Measurements from ENCODE around the gene CDH6.

CDH6 gene

DNA sequence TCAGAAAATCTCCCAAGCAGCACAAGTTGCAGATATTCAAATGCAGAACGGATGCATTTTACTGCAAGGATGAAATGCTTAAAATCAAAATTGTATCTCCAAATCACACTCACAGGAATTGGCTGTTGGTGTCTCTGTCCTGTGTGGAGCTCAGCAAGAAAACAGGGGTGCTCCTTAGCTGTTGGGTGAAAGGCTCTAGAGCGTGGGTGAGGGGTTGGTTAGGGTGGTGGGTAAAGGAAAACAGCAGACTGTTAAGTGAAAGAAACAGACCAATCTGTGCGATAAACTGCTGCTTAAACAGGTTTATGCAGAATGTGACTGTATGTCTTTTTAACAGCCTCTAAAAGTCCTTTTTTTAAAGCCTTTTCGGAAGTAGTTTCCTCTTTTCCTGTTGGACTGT lies 19.8 kb downstream of the CDH6 start:
- CTCF ChIA-PET = interaction anchor here (1.0 kb wide), 1 partner anchor 17 kb away, joined by 3 read pairs; no protein-coding TSS in a partner anchor
- WGBS (ENCODE audit: insufficient coverage) = 65% methylated on average over 2 of the region's 4 CpGs

DNA sequence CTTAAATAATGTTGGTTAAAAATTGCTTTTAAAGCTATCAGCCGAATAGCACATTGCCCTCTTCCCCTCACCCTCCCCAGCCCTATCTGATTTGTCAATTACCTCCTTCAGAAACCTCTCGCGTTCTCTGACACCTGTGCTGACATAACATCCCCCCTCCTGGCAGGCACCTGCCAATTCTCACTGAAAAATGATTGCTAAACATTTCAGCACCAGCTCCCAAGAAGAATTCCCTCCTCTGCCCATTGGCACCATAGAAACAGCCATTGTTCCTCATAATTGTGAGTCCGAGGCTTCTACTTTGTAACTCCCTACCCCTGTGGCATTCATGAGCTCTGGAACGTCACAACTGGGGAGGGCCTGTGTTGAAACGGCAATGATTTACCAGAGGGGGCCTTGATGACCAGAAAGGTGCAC lies 20.2 kb downstream of the CDH6 start:
- Histone ChIP-seq H3K27ac (ENCODE audit: insufficient read depth in 1 of 2, low read depth in 1 of 2, low read length in 2 of 2, poor library complexity in 1 of 2, severe bottlenecking in 2 of 2) (no peak overlapping the region), H3K9me3 (ENCODE audit: control extremely low read depth in 1 of 5, control insufficient read depth in 4 of 5, insufficient read depth in 2 of 5, low read depth in 1 of 5, low read length in 4 of 5) (no peaks in the 10 kb centered on the region), H3K4me1 (ENCODE audit: control extremely low read depth in 1 of 4, control insufficient read depth in 4 of 4, insufficient read depth in 4 of 4, low read length in 3 of 4) (no peaks in the 10 kb centered on the region), H3K4me3 (ENCODE audit: control insufficient read depth in 1 of 7, extremely low read depth in 1 of 7, insufficient read depth in 4 of 7, low read depth in 2 of 7, low read length in 6 of 7) (no peak overlapping the region), H3K36me3 (ENCODE audit: control insufficient read depth in 4 of 4, insufficient read depth in 4 of 4, low read length in 3 of 4) (no peaks in the 10 kb centered on the region), H3K27me3 (replicated peaks in 2 of 5; ENCODE audit: control insufficient read depth in 4 of 5, insufficient read depth in 5 of 5, low read length in 4 of 5) (peaks cover 0 to 7% (median 0%) of the 10 kb centered on the region in 5 experiments)
- ChIA-PET POLR2A (no interaction called here), CTCF (interaction anchor here (1.0 kb wide), 1 partner anchor 17 kb away, joined by 3 read pairs; no protein-coding TSS in a partner anchor)
- peak in 1 of 3 donors; percentile 1 for DNase-seq
- WGBS (ENCODE audit: insufficient coverage) = 65% methylated on average over 6 of the region's 6 CpGs

More for the DNA sequence above, 19.8 kb downstream of the CDH6 start:
- H3K27ac ChIP-seq (ENCODE audit: insufficient read depth in 1 of 2, low read depth in 1 of 2, low read length in 2 of 2, poor library complexity in 1 of 2, severe bottlenecking in 2 of 2) = no peak overlapping the region
- no peaks in the 10 kb centered on the region for H3K4me1 ChIP-seq (ENCODE audit: control extremely low read depth in 1 of 4, control insufficient read depth in 4 of 4, insufficient read depth in 4 of 4, low read length in 3 of 4)
- no peaks in the 10 kb centered on the region for H3K36me3 ChIP-seq (ENCODE audit: control insufficient read depth in 4 of 4, insufficient read depth in 4 of 4, low read length in 3 of 4)
- peaks cover 0 to 7% (median 0%) of the 10 kb centered on the region in 5 experiments for H3K27me3 ChIP-seq (replicated peaks in 2 of 5; ENCODE audit: control insufficient read depth in 4 of 5, insufficient read depth in 5 of 5, low read length in 4 of 5)
- H3K9me3 ChIP-seq (ENCODE audit: control extremely low read depth in 1 of 5, control insufficient read depth in 4 of 5, insufficient read depth in 2 of 5, low read depth in 1 of 5, low read length in 4 of 5) = no peaks in the 10 kb centered on the region
- no peak for DNase-seq
- H3K4me3 ChIP-seq (ENCODE audit: control insufficient read depth in 1 of 7, extremely low read depth in 1 of 7, insufficient read depth in 4 of 7, low read depth in 2 of 7, low read length in 6 of 7) = no peak overlapping the region
- POLR2A ChIA-PET = no interaction called here

DNA sequence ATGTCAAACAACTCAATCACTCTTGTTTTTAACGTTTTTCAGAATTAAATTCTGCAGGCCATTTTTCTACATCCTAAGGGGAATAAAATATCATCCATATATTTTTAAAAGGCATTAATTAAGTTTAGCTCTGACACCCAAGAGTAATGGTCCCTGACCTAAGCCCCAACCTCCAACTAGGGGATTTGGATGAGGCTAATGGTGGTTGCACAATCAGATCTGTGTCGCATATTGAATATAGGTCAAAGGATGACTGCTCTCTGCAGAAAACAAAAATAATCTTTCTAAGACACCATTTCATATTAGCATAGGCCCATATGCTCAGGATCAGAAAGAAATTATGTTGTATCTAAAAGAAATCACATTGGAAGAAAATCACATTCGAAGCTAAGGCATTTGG lies 20.7 kb downstream of the CDH6 start:
- Histone ChIP-seq H3K36me3 (ENCODE audit: control insufficient read depth in 4 of 4, insufficient read depth in 4 of 4, low read length in 3 of 4) (no peaks in the 10 kb centered on the region), H3K27ac (ENCODE audit: insufficient read depth in 1 of 2, low read depth in 1 of 2, low read length in 2 of 2, poor library complexity in 1 of 2, severe bottlenecking in 2 of 2) (no peak overlapping the region), H3K4me1 (ENCODE audit: control extremely low read depth in 1 of 4, control insufficient read depth in 4 of 4, insufficient read depth in 4 of 4, low read length in 3 of 4) (no peaks in the 10 kb centered on the region), H3K27me3 (replicated peaks in 2 of 5; ENCODE audit: control insufficient read depth in 4 of 5, insufficient read depth in 5 of 5, low read length in 4 of 5) (peaks cover 0 to 6% (median 0%) of the 10 kb centered on the region in 5 experiments), H3K4me3 (ENCODE audit: control insufficient read depth in 1 of 7, extremely low read depth in 1 of 7, insufficient read depth in 4 of 7, low read depth in 2 of 7, low read length in 6 of 7) (no peak overlapping the region), H3K9me3 (ENCODE audit: control extremely low read depth in 1 of 5, control insufficient read depth in 4 of 5, insufficient read depth in 2 of 5, low read depth in 1 of 5, low read length in 4 of 5) (no peaks in the 10 kb centered on the region)
- DNase-seq = no peak
- 100% methylated on average over 1 of the region's 3 CpGs for WGBS (ENCODE audit: insufficient coverage)
- POLR2A ChIA-PET = no interaction called here
- CTCF ChIA-PET = interaction anchor here (1.0 kb wide), 1 partner anchor 18 kb away, joined by 3 read pairs; no protein-coding TSS in a partner anchor

DNA sequence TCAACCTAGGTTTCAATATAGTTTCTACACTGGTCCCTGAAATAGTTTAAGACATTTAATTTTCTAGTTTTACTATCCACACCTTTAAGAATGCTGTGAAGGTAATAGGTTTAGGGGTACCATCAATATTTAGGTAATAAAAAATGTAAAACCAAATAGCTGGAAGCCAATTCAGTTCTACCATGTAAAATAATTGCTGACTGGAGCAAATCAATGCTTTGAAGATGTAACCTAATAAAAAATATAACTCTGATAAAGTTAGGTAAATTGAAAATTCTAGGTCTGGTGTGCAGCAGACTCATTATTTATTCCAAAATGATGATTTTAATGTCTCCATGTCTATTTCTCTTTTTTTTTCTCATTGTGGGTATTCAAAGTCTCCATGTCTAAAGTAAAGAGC lies 21.8 kb downstream of the CDH6 start:
- ChIA-PET POLR2A (no interaction called here), CTCF (interaction anchor here (1.0 kb wide), 1 partner anchor 16 kb away, joined by 3 read pairs; no protein-coding TSS in a partner anchor)
- peaks cover 0 to 6% (median 0%) of the 10 kb centered on the region in 5 experiments for H3K27me3 ChIP-seq (replicated peaks in 2 of 5; ENCODE audit: control insufficient read depth in 4 of 5, insufficient read depth in 5 of 5, low read length in 4 of 5)
- no peaks in the 10 kb centered on the region for H3K9me3 ChIP-seq (ENCODE audit: control extremely low read depth in 1 of 5, control insufficient read depth in 4 of 5, insufficient read depth in 2 of 5, low read depth in 1 of 5, low read length in 4 of 5)
- no peak overlapping the region for H3K27ac ChIP-seq (ENCODE audit: insufficient read depth in 1 of 2, low read depth in 1 of 2, low read length in 2 of 2, poor library complexity in 1 of 2, severe bottlenecking in 2 of 2)
- no peaks in the 10 kb centered on the region for H3K36me3 ChIP-seq (ENCODE audit: control insufficient read depth in 4 of 4, insufficient read depth in 4 of 4, low read length in 3 of 4)
- DNase-seq = no peak
- no peak overlapping the region for H3K4me3 ChIP-seq (ENCODE audit: control insufficient read depth in 1 of 7, extremely low read depth in 1 of 7, insufficient read depth in 4 of 7, low read depth in 2 of 7, low read length in 6 of 7)
- H3K4me1 ChIP-seq (ENCODE audit: control extremely low read depth in 1 of 4, control insufficient read depth in 4 of 4, insufficient read depth in 4 of 4, low read length in 3 of 4) = no peaks in the 10 kb centered on the region

DNA sequence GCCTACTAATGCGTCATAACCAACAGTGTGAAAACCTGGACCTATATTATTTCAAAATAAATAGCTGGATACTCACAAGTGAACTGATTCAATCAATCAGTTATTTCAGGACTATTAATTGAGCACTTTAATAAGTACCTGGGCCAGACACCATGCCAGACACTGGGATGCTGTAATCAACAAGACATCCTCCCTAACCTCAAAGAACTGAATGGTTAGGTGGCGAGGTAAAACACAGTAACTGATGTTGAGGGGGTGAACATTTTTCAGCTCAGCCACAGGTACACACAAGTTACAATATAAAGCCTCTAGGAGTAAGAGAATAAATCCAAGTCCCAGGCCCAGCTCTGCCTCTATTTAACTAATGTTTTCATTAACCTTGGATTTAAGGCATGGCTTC lies 24.0 kb downstream of the CDH6 start:
- no peak overlapping the region for H3K4me3 ChIP-seq (ENCODE audit: control insufficient read depth in 1 of 7, extremely low read depth in 1 of 7, insufficient read depth in 4 of 7, low read depth in 2 of 7, low read length in 6 of 7)
- ChIA-PET CTCF (interaction anchor here (1.2 to 1.6 kb wide), 2 partner anchors 15 to 111 kb away, joined by 4 to 6 read pairs; no protein-coding TSS in a partner anchor), POLR2A (no interaction called here)
- WGBS (ENCODE audit: insufficient coverage) = 80% methylated on average over 1 of the region's 2 CpGs
- DNase-seq = no peak
- H3K36me3 ChIP-seq (ENCODE audit: control insufficient read depth in 4 of 4, insufficient read depth in 4 of 4, low read length in 3 of 4) = no peaks in the 10 kb centered on the region
- H3K4me1 ChIP-seq (ENCODE audit: control extremely low read depth in 1 of 4, control insufficient read depth in 4 of 4, insufficient read depth in 4 of 4, low read length in 3 of 4) = no peaks in the 10 kb centered on the region
- peaks cover 0 to 3% (median 0%) of the 10 kb centered on the region in 5 experiments for H3K27me3 ChIP-seq (replicated peaks in 2 of 5; ENCODE audit: control insufficient read depth in 4 of 5, insufficient read depth in 5 of 5, low read length in 4 of 5)
- H3K9me3 ChIP-seq (ENCODE audit: control extremely low read depth in 1 of 5, control insufficient read depth in 4 of 5, insufficient read depth in 2 of 5, low read depth in 1 of 5, low read length in 4 of 5) = no peaks in the 10 kb centered on the region
- H3K27ac ChIP-seq (ENCODE audit: insufficient read depth in 1 of 2, low read depth in 1 of 2, low read length in 2 of 2, poor library complexity in 1 of 2, severe bottlenecking in 2 of 2) = no peak overlapping the region

DNA sequence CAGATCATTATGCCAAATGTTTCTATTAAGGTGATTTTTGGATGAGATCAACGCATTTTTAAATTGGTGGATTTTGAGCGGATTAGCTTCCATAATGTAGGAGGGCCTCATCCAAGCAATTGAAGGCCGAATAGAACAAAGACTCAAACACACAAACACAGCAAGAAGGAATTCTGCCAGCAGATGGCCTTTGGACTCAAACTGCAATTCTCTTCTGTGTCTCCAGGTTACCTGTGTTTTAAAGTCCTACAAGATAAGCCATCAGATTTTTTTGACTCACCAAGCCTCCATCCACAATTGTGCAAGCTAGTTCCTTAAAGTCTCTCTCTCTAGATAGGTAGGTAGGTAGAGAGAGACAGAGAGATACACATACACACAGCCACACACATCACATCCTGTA lies 25.5 kb downstream of the CDH6 start:
- no peak for DNase-seq
- Histone ChIP-seq H3K36me3 (ENCODE audit: control insufficient read depth in 4 of 4, insufficient read depth in 4 of 4, low read length in 3 of 4) (no peaks in the 10 kb centered on the region), H3K27ac (ENCODE audit: insufficient read depth in 1 of 2, low read depth in 1 of 2, low read length in 2 of 2, poor library complexity in 1 of 2, severe bottlenecking in 2 of 2) (no peak overlapping the region), H3K4me1 (ENCODE audit: control extremely low read depth in 1 of 4, control insufficient read depth in 4 of 4, insufficient read depth in 4 of 4, low read length in 3 of 4) (no peaks in the 10 kb centered on the region), H3K9me3 (ENCODE audit: control extremely low read depth in 1 of 5, control insufficient read depth in 4 of 5, insufficient read depth in 2 of 5, low read depth in 1 of 5, low read length in 4 of 5) (no peaks in the 10 kb centered on the region), H3K4me3 (ENCODE audit: control insufficient read depth in 1 of 7, extremely low read depth in 1 of 7, insufficient read depth in 4 of 7, low read depth in 2 of 7, low read length in 6 of 7) (no peak overlapping the region), H3K27me3 (replicated peaks in 2 of 5; ENCODE audit: control insufficient read depth in 4 of 5, insufficient read depth in 5 of 5, low read length in 4 of 5) (peaks cover 0 to 3% (median 0%) of the 10 kb centered on the region in 5 experiments)
- WGBS (ENCODE audit: insufficient coverage) = 94% methylated on average over 3 of the region's 3 CpGs
- CTCF ChIA-PET = interaction anchor here (1.0 to 1.6 kb wide), 3 partner anchors 19 to 110 kb away, joined by 3 to 4 read pairs (median 3); no protein-coding TSS in a partner anchor
- POLR2A ChIA-PET = no interaction called here

DNA sequence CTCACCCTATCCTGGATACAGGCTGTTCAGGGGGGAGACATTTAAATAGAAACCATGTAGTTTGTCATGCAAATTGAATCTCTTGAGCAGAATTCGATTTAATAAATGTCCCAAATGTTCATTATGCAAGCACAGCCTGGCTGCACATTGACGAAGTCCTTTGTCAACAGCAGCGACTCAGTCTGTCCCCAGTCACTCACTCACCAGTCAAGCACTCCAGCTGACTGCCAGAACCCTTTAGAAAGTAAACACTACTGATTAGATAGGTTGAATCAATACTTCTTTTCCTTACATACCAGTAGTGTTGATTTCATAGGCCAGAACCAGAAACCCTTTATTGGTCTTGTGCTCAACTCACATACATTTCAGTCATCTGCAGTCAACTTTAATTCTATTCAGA lies 27.5 kb downstream of the CDH6 start:
- POLR2A ChIA-PET = no interaction called here
- DNase-seq = no peak
- Histone ChIP-seq H3K4me1 (ENCODE audit: control extremely low read depth in 1 of 4, control insufficient read depth in 4 of 4, insufficient read depth in 4 of 4, low read length in 3 of 4) (no peaks in the 10 kb centered on the region), H3K36me3 (ENCODE audit: control insufficient read depth in 4 of 4, insufficient read depth in 4 of 4, low read length in 3 of 4) (no peaks in the 10 kb centered on the region), H3K4me3 (ENCODE audit: control insufficient read depth in 1 of 7, extremely low read depth in 1 of 7, insufficient read depth in 4 of 7, low read depth in 2 of 7, low read length in 6 of 7) (no peak overlapping the region), H3K27ac (ENCODE audit: insufficient read depth in 1 of 2, low read depth in 1 of 2, low read length in 2 of 2, poor library complexity in 1 of 2, severe bottlenecking in 2 of 2) (no peak overlapping the region), H3K27me3 (replicated peaks in 2 of 5; ENCODE audit: control insufficient read depth in 4 of 5, insufficient read depth in 5 of 5, low read length in 4 of 5) (no peaks in the 10 kb centered on the region), H3K9me3 (ENCODE audit: control extremely low read depth in 1 of 5, control insufficient read depth in 4 of 5, insufficient read depth in 2 of 5, low read depth in 1 of 5, low read length in 4 of 5) (no peaks in the 10 kb centered on the region)
- WGBS (ENCODE audit: insufficient coverage) = 81% methylated on average over 2 of the region's 3 CpGs
- CTCF ChIA-PET = interaction anchor here (1.0 to 1.1 kb wide), 2 partner anchors 11 to 17 kb away, joined by 3 to 4 read pairs; no protein-coding TSS in a partner anchor

All from common myeloid progenitor, CD34-positive (primary cell).